Gastrocnemius medialis (tissue), 4 donors: ENCODE data around the gene CHN2. TPM values are rescaled to one million over a fixed set of nuclear protein-coding genes. Genes with fewer than 3 reads are reported as not detected.

Experiments used
- ATAC-seq, 2 donors: fragments of 150-250 bp; one replicate each; pipeline ENCODE4 v1.9.1; 2016
- DNase-seq, 2 donors: peaks; one replicate each; pipeline ENCODE4 v3.0.0-alpha.2; 2019
- H3K27ac ChIP-seq, 4 donors: fragments of 200-600 bp; sonication (generic); 1 replicate in 1 of 4; 2 replicates in 3 of 4; pipeline ENCODE4 v1.5.1; 2016 to 2018; ENCODE audit warnings: mild to moderate bottlenecking in 2 of 4, moderate library complexity in 1 of 4
- H3K27me3 ChIP-seq, 3 donors: fragments of 200-600 bp; sonication (generic) in 2 of 3; 1 replicate in 1 of 3; 2 replicates in 2 of 3; pipeline versions ENCODE4 v1.5.1 to v1.6.0; 2016 to 2019; ENCODE audit warnings: mild to moderate bottlenecking in 1 of 3, moderate library complexity in 1 of 3
- H3K36me3 ChIP-seq, 2 donors: fragments of 200-600 bp; sonication (generic) in 1 of 2; one replicate each; pipeline ENCODE4 v1.5.1; 2017 to 2018
- H3K4me1 ChIP-seq, 2 donors: fragments of 200-600 bp; sonication (generic) in 1 of 2; one replicate each; pipeline ENCODE4 v1.5.1; 2016 to 2017; ENCODE audit warnings: mild to moderate bottlenecking in 2 of 2
- H3K4me3 ChIP-seq, 4 donors: fragments of 200-600 bp; sonication (generic) in 3 of 4; 1 replicate in 1 of 4; 2 replicates in 3 of 4; pipeline ENCODE4 v1.5.1; 2016 to 2019; ENCODE audit warnings: mild to moderate bottlenecking in 2 of 4
- H3K9me3 ChIP-seq, 3 donors: fragments of 200-600 bp; sonication (generic) in 2 of 3; 1 replicate in 1 of 3; 2 replicates in 2 of 3; pipeline ENCODE4 v1.5.1; 2016 to 2019
- POLR2A ChIP-seq, 2 donors: fragments of 450-650 bp; IDR thresholded peaks; one replicate each; pipeline ENCODE4 v1.6.1; 2017; ENCODE audit warnings: antibody characterized with exemption in 2 of 2, mild to moderate bottlenecking in 2 of 2, moderate library complexity in 2 of 2
- in situ Hi-C, 4 donors: fragments of 200-750 bp; cut with MboI; loops; one replicate each; pipeline versions ENCODE4 v1.15.0 to v1.8.0; 2017; ENCODE audit warnings: low sequenced_read_pairs in 4 of 4
- intact Hi-C: fragments of 100-400 bp; cut with DNase I; formaldehyde crosslinking; loops from one replicate; pipeline ENCODE4 v1.15.1; 2023; ENCODE audit warnings: low total_unique reads
- total RNA-seq, 4 donors: library from RNA; depleted of rRNA; stranded (reverse); fragments of >200 nt; gene quantifications; one replicate each; pipeline versions ENCODE4 v1.1.0 to v1.2.3, GENCODE V29; 2016
- TF ChIP-seq, protein P1 (sequence below), 5 experiments: fragments of 450-650 bp in 3 of 5; fragments of 200-600 bp in 2 of 5; sonication (generic) in 2 of 5; IDR thresholded peaks in 4 of 5; conservative IDR thresholded peaks in 1 of 5; 1 replicate in 4 of 5; 2 replicates in 1 of 5; pipeline ENCODE4 v1.5.1; 2016 to 2019; ENCODE audit warnings: antibody characterized with exemption in 5 of 5, mild to moderate bottlenecking in 3 of 5, moderate library complexity in 3 of 5

CHN2 gene
- total RNA-seq, 4 donors from 2014 or later = 5.9 to 11.3 (median 8.2) TPM

DNA sequence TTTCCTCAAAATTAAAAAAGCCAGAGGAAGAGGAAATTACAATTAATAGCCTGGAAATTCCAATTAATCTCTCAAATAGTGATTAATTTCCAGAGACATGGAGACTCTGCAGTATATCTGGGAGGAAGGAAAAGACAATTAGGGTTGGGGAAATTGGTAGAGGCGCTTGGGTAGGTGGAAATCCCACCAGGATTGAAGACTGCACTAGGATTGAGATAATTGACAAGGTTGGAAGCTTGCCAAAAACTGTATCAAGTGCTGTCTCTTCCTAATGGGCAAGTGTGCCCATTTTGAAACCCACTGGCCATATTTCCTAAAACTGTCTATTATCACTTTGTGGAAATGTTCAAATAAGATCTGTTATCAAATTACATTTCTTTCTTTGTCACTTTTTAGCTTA is 21.6 kb downstream of the CHN2 start:
- intact Hi-C loops (no loop called here), in situ Hi-C loops (no loop called here)
- no peaks in the 10 kb centered on the region for H3K27me3 ChIP-seq
- no peaks in the 10 kb centered on the region for H3K36me3 ChIP-seq
- H3K4me1 ChIP-seq = peaks cover 4 to 11% of the 10 kb centered on the region in 2 donors
- ATAC-seq (no peak), DNase-seq (no peak)
- no peak overlapping the region for H3K4me3 ChIP-seq
- H3K9me3 ChIP-seq = no peaks in the 10 kb centered on the region
- TF ChIP-seq, protein P1, sequence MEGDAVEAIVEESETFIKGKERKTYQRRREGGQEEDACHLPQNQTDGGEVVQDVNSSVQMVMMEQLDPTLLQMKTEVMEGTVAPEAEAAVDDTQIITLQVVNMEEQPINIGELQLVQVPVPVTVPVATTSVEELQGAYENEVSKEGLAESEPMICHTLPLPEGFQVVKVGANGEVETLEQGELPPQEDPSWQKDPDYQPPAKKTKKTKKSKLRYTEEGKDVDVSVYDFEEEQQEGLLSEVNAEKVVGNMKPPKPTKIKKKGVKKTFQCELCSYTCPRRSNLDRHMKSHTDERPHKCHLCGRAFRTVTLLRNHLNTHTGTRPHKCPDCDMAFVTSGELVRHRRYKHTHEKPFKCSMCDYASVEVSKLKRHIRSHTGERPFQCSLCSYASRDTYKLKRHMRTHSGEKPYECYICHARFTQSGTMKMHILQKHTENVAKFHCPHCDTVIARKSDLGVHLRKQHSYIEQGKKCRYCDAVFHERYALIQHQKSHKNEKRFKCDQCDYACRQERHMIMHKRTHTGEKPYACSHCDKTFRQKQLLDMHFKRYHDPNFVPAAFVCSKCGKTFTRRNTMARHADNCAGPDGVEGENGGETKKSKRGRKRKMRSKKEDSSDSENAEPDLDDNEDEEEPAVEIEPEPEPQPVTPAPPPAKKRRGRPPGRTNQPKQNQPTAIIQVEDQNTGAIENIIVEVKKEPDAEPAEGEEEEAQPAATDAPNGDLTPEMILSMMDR (IDR thresholded peaks at IDR 0.05 in 4 of 5, conservative IDR thresholded peaks at IDR 0.05 in 1 of 5) = no peak
- TF ChIP-seq POLR2A (IDR thresholded peaks at IDR 0.05) = no peak
- no peak overlapping the region for H3K27ac ChIP-seq

DNA sequence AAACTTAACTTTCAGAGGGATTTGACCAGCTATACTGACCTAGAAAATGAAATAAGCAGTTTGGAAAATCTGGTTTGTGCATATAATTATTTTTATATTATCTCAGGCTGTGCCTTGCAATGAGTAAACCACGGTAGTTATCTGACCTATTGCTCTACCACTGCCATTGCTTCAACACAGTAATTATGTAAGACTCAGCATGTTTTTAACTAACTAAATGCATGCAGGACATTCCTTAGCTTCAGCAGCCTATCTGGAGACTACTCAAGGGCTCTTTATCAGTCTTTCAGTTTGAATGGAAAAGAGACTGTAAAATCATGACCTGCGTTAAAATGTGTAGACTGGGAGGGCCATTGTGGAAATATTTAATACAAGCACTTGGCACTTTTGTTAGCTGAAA is 22.5 kb downstream of the CHN2 start:
- TF ChIP-seq POLR2A (IDR thresholded peaks at IDR 0.05) = no peak
- TF ChIP-seq, protein P1 (IDR thresholded peaks at IDR 0.05 in 4 of 5, conservative IDR thresholded peaks at IDR 0.05 in 1 of 5) = no peak
- Histone ChIP-seq H3K9me3 (no peaks in the 10 kb centered on the region), H3K27me3 (no peaks in the 10 kb centered on the region), H3K4me1 (peaks cover 4 to 11% of the 10 kb centered on the region in 2 donors), H3K36me3 (no peaks in the 10 kb centered on the region), H3K4me3 (no peak overlapping the region), H3K27ac (no peak overlapping the region)
- ATAC-seq = no peak
- in situ Hi-C loops = no loop called here
- no peak for DNase-seq
- intact Hi-C loops = no loop called here

DNA sequence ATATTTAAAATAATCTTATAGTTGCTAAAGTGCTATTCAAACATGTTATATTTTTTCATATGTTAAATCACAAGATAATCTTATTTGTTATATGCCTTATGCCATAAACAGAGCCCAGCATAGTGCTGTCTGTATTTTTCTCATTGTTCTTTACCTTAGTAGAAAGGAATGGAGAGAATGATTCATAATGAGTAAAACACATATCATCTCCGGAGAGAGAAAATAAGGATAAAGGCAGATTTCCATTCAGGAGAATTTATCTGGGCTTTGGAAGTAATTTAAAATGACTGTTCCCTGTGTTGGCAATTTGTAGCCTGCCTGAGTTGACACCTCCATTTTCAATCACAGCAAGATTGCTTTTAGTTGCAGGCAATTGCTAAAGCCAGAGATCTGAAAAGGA is 30.2 kb downstream of the CHN2 start:
- no peaks in the 10 kb centered on the region for H3K4me1 ChIP-seq
- no peaks in the 10 kb centered on the region for H3K9me3 ChIP-seq
- H3K36me3 ChIP-seq = no peaks in the 10 kb centered on the region
- TF ChIP-seq, protein P1 (IDR thresholded peaks at IDR 0.05 in 4 of 5, conservative IDR thresholded peaks at IDR 0.05 in 1 of 5) = no peak
- TF ChIP-seq POLR2A (IDR thresholded peaks at IDR 0.05) = no peak
- ATAC-seq = no peak
- in situ Hi-C loops = no loop called here
- no peak for DNase-seq
- intact Hi-C loops = no loop called here
- H3K27me3 ChIP-seq = no peaks in the 10 kb centered on the region
- no peak overlapping the region for H3K27ac ChIP-seq
- no peak overlapping the region for H3K4me3 ChIP-seq

DNA sequence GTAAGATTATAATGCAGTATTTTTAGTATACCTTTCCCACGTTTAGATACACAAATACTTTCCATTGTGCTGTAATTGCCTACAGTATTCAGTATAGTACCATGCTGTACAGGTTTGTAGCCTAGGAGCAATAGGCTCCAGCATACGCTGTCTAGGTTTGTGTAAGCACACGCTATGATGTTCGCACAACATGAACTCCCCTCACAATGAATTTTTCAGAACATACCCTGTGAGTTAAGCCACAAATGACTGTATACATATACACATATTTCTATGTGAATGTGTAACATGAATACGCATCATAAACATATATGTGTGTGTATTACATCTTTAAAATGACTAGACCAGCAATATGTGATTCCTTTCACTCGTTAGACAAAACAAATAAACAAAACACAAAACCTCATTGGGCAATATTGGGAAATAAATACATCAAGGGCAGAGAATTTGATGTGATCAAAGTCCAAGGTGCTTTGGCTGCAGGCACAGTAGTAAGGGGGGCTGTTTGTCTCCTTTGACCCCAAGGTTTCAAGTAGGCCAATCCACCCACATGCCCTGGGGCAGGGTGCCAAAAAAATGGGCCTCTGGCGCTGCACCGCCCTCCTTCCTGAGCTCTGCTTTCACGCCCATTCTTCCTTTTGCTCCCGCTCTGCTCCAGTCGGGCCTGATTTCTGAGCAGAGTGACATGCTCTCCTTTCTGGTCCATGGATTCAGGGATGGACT is 33.9 kb downstream of the CHN2 start:
- TF ChIP-seq, protein P1 (IDR thresholded peaks at IDR 0.05 in 4 of 5, conservative IDR thresholded peaks at IDR 0.05 in 1 of 5) = no peak
- TF ChIP-seq POLR2A (IDR thresholded peaks at IDR 0.05) = no peak
- Histone ChIP-seq H3K36me3 (no peaks in the 10 kb centered on the region), H3K9me3 (no peaks in the 10 kb centered on the region), H3K27ac (no peak overlapping the region), H3K27me3 (no peaks in the 10 kb centered on the region), H3K4me3 (no peak overlapping the region), H3K4me1 (no peaks in the 10 kb centered on the region)
- ATAC-seq (no peak), DNase-seq (no peak)
- intact Hi-C loops (no loop called here), in situ Hi-C loops (no loop called here)

DNA sequence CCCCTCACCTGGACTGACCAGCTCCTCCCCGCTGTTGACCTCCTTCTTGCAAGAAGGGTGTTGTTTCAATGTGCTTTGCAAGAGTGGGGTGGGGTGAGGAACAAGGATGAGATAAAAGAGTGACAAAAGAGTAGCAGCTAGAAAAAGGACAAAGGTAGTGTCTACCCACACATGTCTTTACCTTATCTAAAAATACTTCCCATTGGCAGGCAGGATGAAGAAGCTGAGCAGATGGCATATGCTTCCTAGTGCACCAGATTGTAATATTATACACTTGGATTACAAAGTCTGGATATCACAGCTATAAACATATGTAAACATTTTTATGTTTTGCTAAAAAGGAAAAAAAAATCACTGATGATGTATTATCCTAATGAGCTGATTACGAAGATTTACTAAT is 34.5 kb downstream of the CHN2 start:
- no peak for TF ChIP-seq POLR2A (IDR thresholded peaks at IDR 0.05)
- TF ChIP-seq, protein P1 (IDR thresholded peaks at IDR 0.05 in 4 of 5, conservative IDR thresholded peaks at IDR 0.05 in 1 of 5) = no peak
- H3K9me3 ChIP-seq = no peaks in the 10 kb centered on the region
- no peak overlapping the region for H3K27ac ChIP-seq
- in situ Hi-C loops = no loop called here
- no peaks in the 10 kb centered on the region for H3K36me3 ChIP-seq
- H3K27me3 ChIP-seq = no peaks in the 10 kb centered on the region
- H3K4me1 ChIP-seq = no peaks in the 10 kb centered on the region
- intact Hi-C loops = no loop called here
- ATAC-seq = no peak
- H3K4me3 ChIP-seq = no peak overlapping the region
- no peak for DNase-seq
